22Rv1 (cell line): ENCODE measurements around the gene LMO3.

Experiments
- CTCF ChIP-seq: fragments of 450-650 bp; IDR thresholded peaks from 2 replicates; pipeline ENCODE4 v1.5.1; 2017; ENCODE audit warnings: mild to moderate bottlenecking
- ZFX ChIP-seq: fragments of 450-650 bp; IDR thresholded peaks from 2 replicates; pipeline ENCODE4 v1.6.1; 2017; ENCODE audit warnings: antibody characterized with exemption, borderline replicate concordance

- no peak for TF ChIP-seq CTCF
- no peak for TF ChIP-seq ZFX
These were observed 5.4 kb downstream of the LMO3 start for GRCh38 chr12:16600525-16600924.
